OCI-LY1 (cell line): ENCODE data around the gene SMIM43.

Source experiments
- EZH2 ChIP-seq: fragments of 200-600 bp; sonication (generic), shearing (Covaris generic); IDR thresholded peaks from 2 replicates; pipeline ENCODE4 v1.8.0; 2017; ENCODE audit warnings: borderline replicate concordance, mixed run types, mild to moderate bottlenecking, antibody characterized with exemption, low read length, moderate library complexity, mixed read lengths
- TF ChIP-seq, protein P1 (sequence below): fragments of 200-600 bp; sonication (generic), shearing (Covaris generic); IDR thresholded peaks from 2 replicates; pipeline ENCODE4 v1.5.1; 2017; ENCODE audit warnings: mild to moderate bottlenecking, antibody characterized with exemption, low read length, moderate library complexity, mixed read lengths

DNA sequence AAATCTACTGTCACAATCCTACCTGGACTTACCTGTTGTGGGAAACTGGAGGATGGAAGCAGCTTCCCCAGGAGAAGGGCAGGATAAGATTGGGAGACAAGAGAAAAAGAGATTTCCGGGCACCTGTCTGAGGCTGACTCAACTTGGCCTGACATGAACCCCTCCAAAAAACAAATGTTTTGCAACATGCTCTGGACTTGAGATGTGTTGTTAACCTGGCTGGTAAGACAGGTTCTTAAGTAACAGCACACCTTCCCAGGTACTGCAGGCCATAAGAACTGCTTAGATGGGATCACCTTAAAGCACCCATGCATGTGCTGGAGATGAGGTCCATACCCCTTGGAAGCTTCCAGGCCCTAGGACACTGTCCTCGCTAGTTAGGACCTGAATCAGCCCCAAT lies 4.4 kb upstream of the SMIM43 start:
- TF ChIP-seq, protein P1, sequence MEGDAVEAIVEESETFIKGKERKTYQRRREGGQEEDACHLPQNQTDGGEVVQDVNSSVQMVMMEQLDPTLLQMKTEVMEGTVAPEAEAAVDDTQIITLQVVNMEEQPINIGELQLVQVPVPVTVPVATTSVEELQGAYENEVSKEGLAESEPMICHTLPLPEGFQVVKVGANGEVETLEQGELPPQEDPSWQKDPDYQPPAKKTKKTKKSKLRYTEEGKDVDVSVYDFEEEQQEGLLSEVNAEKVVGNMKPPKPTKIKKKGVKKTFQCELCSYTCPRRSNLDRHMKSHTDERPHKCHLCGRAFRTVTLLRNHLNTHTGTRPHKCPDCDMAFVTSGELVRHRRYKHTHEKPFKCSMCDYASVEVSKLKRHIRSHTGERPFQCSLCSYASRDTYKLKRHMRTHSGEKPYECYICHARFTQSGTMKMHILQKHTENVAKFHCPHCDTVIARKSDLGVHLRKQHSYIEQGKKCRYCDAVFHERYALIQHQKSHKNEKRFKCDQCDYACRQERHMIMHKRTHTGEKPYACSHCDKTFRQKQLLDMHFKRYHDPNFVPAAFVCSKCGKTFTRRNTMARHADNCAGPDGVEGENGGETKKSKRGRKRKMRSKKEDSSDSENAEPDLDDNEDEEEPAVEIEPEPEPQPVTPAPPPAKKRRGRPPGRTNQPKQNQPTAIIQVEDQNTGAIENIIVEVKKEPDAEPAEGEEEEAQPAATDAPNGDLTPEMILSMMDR, result no peak
- TF ChIP-seq EZH2, result no peak
